GM23248 (cell line): ENCODE results near the gene IFT81. TPM values are rescaled to one million over a fixed set of nuclear protein-coding genes. Genes with fewer than 3 reads are reported as not detected.

Source experiments
- DNase-seq: peaks from one replicate; pipeline ENCODE4 v3.0.0-alpha.2; 2015
- H2AFZ ChIP-seq: fragments of 200-600 bp; sonication (generic); 2 replicates; pipeline ENCODE4 v1.6.1; 2016; ENCODE audit warnings: antibody characterized with exemption
- H3F3A ChIP-seq: fragments of 200-600 bp; sonication (generic); 2 replicates; pipeline ENCODE4 v1.6.1; 2016; ENCODE audit warnings: mild to moderate bottlenecking, antibody characterized with exemption, mixed run types; ENCODE audit not compliant: insufficient read depth
- H3K27ac ChIP-seq: fragments of 200-600 bp; sonication (generic); 2 replicates; pipeline ENCODE4 v1.5.1; 2016; ENCODE audit warnings: mild to moderate bottlenecking
- H3K27me3 ChIP-seq: fragments of 200-600 bp; sonication (generic); replicated peaks from 2 replicates; pipeline ENCODE4 v1.6.1; 2016; ENCODE audit warnings: mild to moderate bottlenecking; ENCODE audit not compliant: insufficient read depth
- H3K36me3 ChIP-seq: fragments of 200-600 bp; sonication (generic); 2 replicates; pipeline ENCODE4 v1.6.1; 2016; ENCODE audit warnings: low read depth, mild to moderate bottlenecking
- H3K4me1 ChIP-seq: fragments of 200-600 bp; sonication (generic); 2 replicates; pipeline ENCODE4 v1.6.1; 2016; ENCODE audit warnings: mild to moderate bottlenecking; ENCODE audit not compliant: insufficient read depth
- H3K4me2 ChIP-seq: fragments of 200-600 bp; sonication (generic); one replicate; pipeline ENCODE4 v1.6.1; 2016; ENCODE audit warnings: mild to moderate bottlenecking; ENCODE audit not compliant: unreplicated experiment
- H3K4me3 ChIP-seq: fragments of 200-600 bp; sonication (generic); 2 replicates; pipeline ENCODE4 v1.5.1; 2016; ENCODE audit warnings: mild to moderate bottlenecking
- H3K79me2 ChIP-seq: fragments of 200-600 bp; sonication (generic); 2 replicates; pipeline ENCODE4 v1.6.1; 2016; ENCODE audit warnings: mild to moderate bottlenecking; ENCODE audit not compliant: insufficient read depth
- H3K9ac ChIP-seq: fragments of 200-600 bp; sonication (generic); 2 replicates; pipeline ENCODE4 v1.6.1; 2016; ENCODE audit warnings: mild to moderate bottlenecking
- H3K9me2 ChIP-seq: fragments of 200-600 bp; sonication (generic); 2 replicates; pipeline ENCODE4 v1.6.1; 2016; ENCODE audit warnings: mixed run types, mild to moderate bottlenecking, moderate library complexity; ENCODE audit not compliant: insufficient read depth
- H3K9me3 ChIP-seq: fragments of 200-600 bp; sonication (generic); one replicate; pipeline ENCODE4 v1.6.1; 2017; ENCODE audit warnings: low read depth
- H4K20me1 ChIP-seq: fragments of 200-600 bp; sonication (generic); 2 replicates; pipeline ENCODE4 v1.6.0; 2016; ENCODE audit not compliant: insufficient read depth
- EZH2 ChIP-seq: fragments of 200-600 bp; sonication (generic); IDR thresholded peaks from 2 replicates; pipeline ENCODE4 v1.6.1; 2018; ENCODE audit warnings: antibody characterized with exemption, mild to moderate bottlenecking; ENCODE audit not compliant: insufficient read depth, poor library complexity, severe bottlenecking
- EZH2phosphoT487 ChIP-seq: fragments of 200-600 bp; sonication (generic); IDR thresholded peaks from 2 replicates; pipeline ENCODE4 v1.6.1; 2018; ENCODE audit warnings: antibody characterized with exemption, moderate library complexity, mild to moderate bottlenecking, low read depth; ENCODE audit not compliant: insufficient read depth
- WGBS, 2 experiments: methylation state at CpG; one replicate each; pipeline ENCODE4 v1.1.6; 2015 to 2017; ENCODE audit warnings: low lambda C conversion rate in 2 of 2, low coverage in 1 of 2; ENCODE audit errors: missing lambda C conversion rate in 2 of 2; 5-methylcytosine and 5-hydroxymethylcytosine counted together
- in situ Hi-C: fragments of 300-500 bp; cut with MboI; formaldehyde crosslinking; loops from 2 replicates; pipeline ENCODE4 v1.15.0; 2020
- polyA plus RNA-seq: library from polyadenylated mRNA; unstranded; fragments of >200 nt; fragmentation: Nextera tagmentation; extraction: Ambion mirVana; gene quantifications from 2 replicates; pipeline ENCODE4 v1.2.1, GENCODE V29; 2016
- total RNA-seq: library from RNA; depleted of rRNA; stranded (reverse); fragments of >200 nt; shearing (Covaris generic); gene quantifications from 2 replicates; pipeline ENCODE4 v1.2.3, GENCODE V29; 2014

Gene IFT81
- total and polyA plus RNA-seq, 2 experiments from 2014 or later, result 9.5 to 14.0 TPM

- H2AFZ ChIP-seq, result no peak overlapping the region
- H3K27me3 ChIP-seq, result no peaks in the 10 kb centered on the region
- no peak overlapping the region for H3K4me3 ChIP-seq
- H3K9me2 ChIP-seq, result no peaks in the 10 kb centered on the region
- in situ Hi-C loops, result no loop called here
- peaks cover 4% of the 10 kb centered on the region for H3K4me1 ChIP-seq
- DNase-seq, result peak; percentile 66
- H3K4me2 ChIP-seq, result no peak overlapping the region
- H3K9ac ChIP-seq, result no peak overlapping the region
- H3K9me3 ChIP-seq, result no peaks in the 10 kb centered on the region
- H4K20me1 ChIP-seq, result no peaks in the 10 kb centered on the region
- H3F3A ChIP-seq, result peaks cover 4% of the 10 kb centered on the region
- no peak overlapping the region for H3K27ac ChIP-seq
- H3K36me3 ChIP-seq, result no peaks in the 10 kb centered on the region
- TF ChIP-seq EZH2 (no peak), EZH2phosphoT487 (no peak)
- no peaks in the 10 kb centered on the region for H3K79me2 ChIP-seq
- 92 to 94% methylated on average over 3 of the region's 3 CpGs for WGBS, 2 experiments
Measured at GRCh38 chr12:110102255-110102654, 21.9 kb upstream of the IFT81 start.

GRCh38 chr12:110104188-110105094 lies 19.7 kb upstream of the IFT81 start:
- in situ Hi-C loops, result no loop called here
- H3K9ac ChIP-seq, result no peak overlapping the region
- H4K20me1 ChIP-seq, result no peaks in the 10 kb centered on the region
- peaks cover 22% of the 10 kb centered on the region for H3F3A ChIP-seq
- DNase-seq, result peak; percentile 22
- H3K4me2 ChIP-seq, result no peak overlapping the region
- TF ChIP-seq EZH2 (no peak), EZH2phosphoT487 (no peak)
- H3K36me3 ChIP-seq, result no peaks in the 10 kb centered on the region
- H3K27ac ChIP-seq, result no peak overlapping the region
- H3K9me3 ChIP-seq, result no peaks in the 10 kb centered on the region
- H2AFZ ChIP-seq, result no peak overlapping the region
- no peaks in the 10 kb centered on the region for H3K9me2 ChIP-seq
- no peak overlapping the region for H3K4me3 ChIP-seq
- no peaks in the 10 kb centered on the region for H3K27me3 ChIP-seq
- no peaks in the 10 kb centered on the region for H3K79me2 ChIP-seq
- peaks cover 20% of the 10 kb centered on the region for H3K4me1 ChIP-seq
- WGBS, 2 experiments, result 82 to 84% methylated on average over 14 of the region's 14 CpGs

- 62 to 79% methylated on average over 1 of the region's 1 CpG for WGBS, 2 experiments
- in situ Hi-C loops, result no loop called here
Measured at GRCh38 chr12:110105159-110105558, 19.0 kb upstream of the IFT81 start.

GRCh38 chr12:110105986-110106385 lies 18.2 kb upstream of the IFT81 start:
- H3K27me3 ChIP-seq, result no peaks in the 10 kb centered on the region
- WGBS, 2 experiments, result 42 to 45% methylated on average over 2 of the region's 2 CpGs
- H3K9me2 ChIP-seq, result no peaks in the 10 kb centered on the region
- in situ Hi-C loops, result no loop called here
- no peaks in the 10 kb centered on the region for H4K20me1 ChIP-seq
- no peak overlapping the region for H3K4me2 ChIP-seq
- H3K9me3 ChIP-seq, result no peaks in the 10 kb centered on the region
- H2AFZ ChIP-seq, result no peak overlapping the region
- DNase-seq, result no peak
- no peak overlapping the region for H3K9ac ChIP-seq
- H3K79me2 ChIP-seq, result no peaks in the 10 kb centered on the region
- H3K27ac ChIP-seq, result no peak overlapping the region
- H3F3A ChIP-seq, result peaks cover 23% of the 10 kb centered on the region
- peaks cover 25% of the 10 kb centered on the region for H3K4me1 ChIP-seq
- no peak overlapping the region for H3K4me3 ChIP-seq
- no peaks in the 10 kb centered on the region for H3K36me3 ChIP-seq
- no peak for TF ChIP-seq EZH2phosphoT487
- TF ChIP-seq EZH2, result no peak

More at GRCh38 chr12:110105159-110105558, 19.0 kb upstream of the IFT81 start:
- TF ChIP-seq EZH2 (no peak), EZH2phosphoT487 (no peak)
- no peaks in the 10 kb centered on the region for H3K79me2 ChIP-seq
- H3K9me3 ChIP-seq, result no peaks in the 10 kb centered on the region
- DNase-seq, result no peak
- no peaks in the 10 kb centered on the region for H3K36me3 ChIP-seq
- no peak overlapping the region for H3K4me2 ChIP-seq
- H3F3A ChIP-seq, result peaks cover 23% of the 10 kb centered on the region
- peaks cover 25% of the 10 kb centered on the region for H3K4me1 ChIP-seq
- no peak overlapping the region for H3K27ac ChIP-seq
- no peak overlapping the region for H3K9ac ChIP-seq
- H3K4me3 ChIP-seq, result no peak overlapping the region
- H3K27me3 ChIP-seq, result no peaks in the 10 kb centered on the region
- no peaks in the 10 kb centered on the region for H4K20me1 ChIP-seq
- no peaks in the 10 kb centered on the region for H3K9me2 ChIP-seq
- H2AFZ ChIP-seq, result no peak overlapping the region
